Astrocyte (in vitro differentiated cells and primary cell): ENCODE results near the gene OOEP.

Experiments
- EZH2 ChIP-seq: IDR thresholded peaks from 2 replicates; pipeline ENCODE4 v1.6.1; 2012; ENCODE audit warnings: mild to moderate bottlenecking, low read length, inconsistent platforms; ENCODE audit not compliant: insufficient read depth
- TF ChIP-seq, protein P1 (sequence below): IDR thresholded peaks from 2 replicates; pipeline ENCODE4 v1.5.1; 2011; ENCODE audit warnings: low read depth, mild to moderate bottlenecking, inconsistent platforms, low read length, moderate library complexity; ENCODE audit not compliant: insufficient read depth

DNA sequence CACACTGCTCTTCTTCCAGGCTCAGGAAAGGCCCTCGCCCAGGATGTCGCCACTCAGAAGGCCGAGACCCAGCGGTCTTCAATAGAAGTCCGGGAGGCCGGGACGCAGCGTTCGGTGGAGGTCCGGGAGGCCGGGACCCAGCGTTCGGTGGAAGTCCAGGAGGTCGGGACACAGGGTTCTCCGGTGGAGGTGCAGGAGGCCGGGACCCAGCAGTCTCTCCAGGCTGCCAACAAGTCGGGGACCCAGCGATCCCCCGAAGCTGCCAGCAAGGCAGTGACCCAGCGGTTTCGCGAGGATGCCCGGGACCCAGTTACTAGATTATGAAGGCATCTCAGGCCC, 6.2 kb downstream of the OOEP start:
- TF ChIP-seq, protein P1, sequence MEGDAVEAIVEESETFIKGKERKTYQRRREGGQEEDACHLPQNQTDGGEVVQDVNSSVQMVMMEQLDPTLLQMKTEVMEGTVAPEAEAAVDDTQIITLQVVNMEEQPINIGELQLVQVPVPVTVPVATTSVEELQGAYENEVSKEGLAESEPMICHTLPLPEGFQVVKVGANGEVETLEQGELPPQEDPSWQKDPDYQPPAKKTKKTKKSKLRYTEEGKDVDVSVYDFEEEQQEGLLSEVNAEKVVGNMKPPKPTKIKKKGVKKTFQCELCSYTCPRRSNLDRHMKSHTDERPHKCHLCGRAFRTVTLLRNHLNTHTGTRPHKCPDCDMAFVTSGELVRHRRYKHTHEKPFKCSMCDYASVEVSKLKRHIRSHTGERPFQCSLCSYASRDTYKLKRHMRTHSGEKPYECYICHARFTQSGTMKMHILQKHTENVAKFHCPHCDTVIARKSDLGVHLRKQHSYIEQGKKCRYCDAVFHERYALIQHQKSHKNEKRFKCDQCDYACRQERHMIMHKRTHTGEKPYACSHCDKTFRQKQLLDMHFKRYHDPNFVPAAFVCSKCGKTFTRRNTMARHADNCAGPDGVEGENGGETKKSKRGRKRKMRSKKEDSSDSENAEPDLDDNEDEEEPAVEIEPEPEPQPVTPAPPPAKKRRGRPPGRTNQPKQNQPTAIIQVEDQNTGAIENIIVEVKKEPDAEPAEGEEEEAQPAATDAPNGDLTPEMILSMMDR = no peak
- no peak for TF ChIP-seq EZH2
